Activated CD4-positive, alpha-beta T cell treated with anti-CD3 and anti-CD28 coated beads, Interleukin-2, amount 50 U/mL, for 16 hours (primary cell): ENCODE results near the gene ZSWIM5.
"Not testable (repeated sequence)": the region's sequence is repeated elsewhere in the genome, so short reads cannot be mapped to it uniquely, and the experiment has no call there.

Experiments
- DNase-seq: peaks from one replicate; pipeline ENCODE4 v3.0.0-alpha.2; 2020

ZSWIM5 gene

GRCh38 chr1:45200906-45201500 is 5.4 kb downstream of the ZSWIM5 start:
- DNase-seq: no peak

- DNase-seq: no peak
Observed at GRCh38 chr1:45200435-45200834, 6.0 kb downstream of the ZSWIM5 start.

GRCh38 chr1:45198185-45198584 is 8.2 kb downstream of the ZSWIM5 start:
- DNase-seq: no peak

- DNase-seq: no peak
Observed at GRCh38 chr1:45196863-45197262, 9.5 kb downstream of the ZSWIM5 start.

GRCh38 chr1:45191418-45191783 is 15.0 kb downstream of the ZSWIM5 start:
- no peak for DNase-seq

GRCh38 chr1:45187725-45188124 is 18.7 kb downstream of the ZSWIM5 start:
- no peak for DNase-seq

- not testable (repeated sequence) for DNase-seq
Observed at GRCh38 chr1:45179918-45180519, 26.4 kb downstream of the ZSWIM5 start.

- no peak for DNase-seq
Observed at GRCh38 chr1:45177452-45177851, 29.0 kb downstream of the ZSWIM5 start.

GRCh38 chr1:45172764-45173163 is 33.6 kb downstream of the ZSWIM5 start:
- no peak for DNase-seq

GRCh38 chr1:45172005-45172404 is 34.4 kb downstream of the ZSWIM5 start:
- DNase-seq: no peak

GRCh38 chr1:45171575-45171974 is 34.8 kb downstream of the ZSWIM5 start:
- DNase-seq: no peak

GRCh38 chr1:45170151-45170742 is 36.2 kb downstream of the ZSWIM5 start:
- DNase-seq: no peak

- not testable (repeated sequence) for DNase-seq
Observed at GRCh38 chr1:45167947-45168346, 38.5 kb downstream of the ZSWIM5 start.

- DNase-seq: not testable (repeated sequence)
Observed at GRCh38 chr1:45164307-45164706, 42.1 kb downstream of the ZSWIM5 start.

- DNase-seq: not testable (repeated sequence)
Observed at GRCh38 chr1:45163111-45163510, 43.3 kb downstream of the ZSWIM5 start.

- not testable (repeated sequence) for DNase-seq
Observed at GRCh38 chr1:45162041-45163035, 44.1 kb downstream of the ZSWIM5 start.

GRCh38 chr1:45155957-45156356 is 50.4 kb downstream of the ZSWIM5 start:
- DNase-seq: no peak

GRCh38 chr1:45155423-45155822 is 51.0 kb downstream of the ZSWIM5 start:
- no peak for DNase-seq

GRCh38 chr1:45152126-45152525 is 54.3 kb downstream of the ZSWIM5 start:
- no peak for DNase-seq

- DNase-seq: no peak
Observed at GRCh38 chr1:45148209-45148825, 58.1 kb downstream of the ZSWIM5 start.

- DNase-seq: no peak
Observed at GRCh38 chr1:45146833-45147232, 59.6 kb downstream of the ZSWIM5 start.

- no peak for DNase-seq
Observed at GRCh38 chr1:45141247-45142003, 65.0 kb downstream of the ZSWIM5 start.
